PC-3 (cell line): Measurements from ENCODE around the gene STPG2. TPM values are rescaled to one million over a fixed set of nuclear protein-coding genes. Genes with fewer than 3 reads are reported as not detected.

Source experiments
- ATAC-seq: fragments of 200-7000 bp; cut with Tn5 transposase; 2 replicates; pipeline ENCODE4 v1.9.1; 2020; ENCODE audit warnings: mild to moderate bottlenecking, moderate library complexity
- BruUV-seq: library from RNA; stranded (reverse); fragments of 400-500 nt; replicated peaks from 2 replicates; lab custom pipeline; 2021; lab: Mats Ljungman, UMichigan
- CTCF ChIA-PET: fragments of 300-600 bp; sonication (Branson Sonifier 250); formaldehyde crosslinking; loops from one replicate; lab custom pipeline; 2022; ENCODE audit warnings: antibody characterized with exemption; lab: Charles Lee
- POLR2A ChIA-PET: fragments of 300-600 bp; sonication (Branson Sonifier 250); formaldehyde crosslinking; loops from one replicate; lab custom pipeline; 2022; ENCODE audit warnings: antibody characterized with exemption; ENCODE audit not compliant: unreplicated experiment; lab: Charles Lee
- DNase-seq: peaks from one replicate; pipeline ENCODE4 v3.0.0-alpha.2; 2015
- H2AFZ ChIP-seq: fragments of 300-600 bp; sonication (generic); 2 replicates; pipeline ENCODE4 v1.6.0; 2016; ENCODE audit warnings: antibody characterized with exemption, low read length
- H3F3A ChIP-seq: fragments of 300-600 bp; sonication (generic); one replicate; pipeline ENCODE4 v1.6.0; 2017; ENCODE audit warnings: antibody characterized with exemption, low read length, control low read depth, mild to moderate bottlenecking; ENCODE audit not compliant: unreplicated experiment
- H3K27ac ChIP-seq: fragments of 300-600 bp; sonication (generic); 2 replicates; pipeline ENCODE4 v1.5.1; 2016; ENCODE audit warnings: mild to moderate bottlenecking, low read length
- H3K27me3 ChIP-seq: fragments of 300-600 bp; sonication (generic); 2 replicates; pipeline ENCODE4 v1.6.1; 2016; ENCODE audit warnings: low read length, mixed read lengths
- H3K36me3 ChIP-seq: fragments of 300-600 bp; sonication (generic); 2 replicates; pipeline ENCODE4 v1.6.1; 2016; ENCODE audit warnings: low read depth, mixed run types, low read length, mixed read lengths
- H3K4me1 ChIP-seq: fragments of 300-600 bp; sonication (generic); 2 replicates; pipeline ENCODE4 v1.5.1; 2016; ENCODE audit warnings: low read length; ENCODE audit not compliant: insufficient read depth
- H3K4me2 ChIP-seq: fragments of 300-600 bp; sonication (generic); 2 replicates; pipeline ENCODE4 v1.6.0; 2016; ENCODE audit warnings: low read length
- H3K4me3 ChIP-seq: fragments of 300-600 bp; sonication (generic); 2 replicates; pipeline ENCODE4 v1.5.1; 2016; ENCODE audit warnings: mild to moderate bottlenecking, low read length, mixed read lengths
- H3K79me2 ChIP-seq: fragments of 300-600 bp; sonication (generic); 2 replicates; pipeline ENCODE4 v1.6.1; 2017; ENCODE audit warnings: low read length, mixed read lengths
- H3K9ac ChIP-seq: fragments of 300-600 bp; sonication (generic); 2 replicates; pipeline ENCODE4 v1.6.0; 2016; ENCODE audit warnings: mild to moderate bottlenecking, low read length
- H3K9me2 ChIP-seq: fragments of 300-600 bp; sonication (generic); replicated peaks from 2 replicates; pipeline ENCODE4 v1.6.1; 2016; ENCODE audit warnings: mixed run types, low read length, mixed read lengths
- H3K9me3 ChIP-seq: fragments of 300-600 bp; sonication (generic); 2 replicates; pipeline ENCODE4 v1.6.1; 2016; ENCODE audit warnings: low read length, mixed read lengths
- H4K20me1 ChIP-seq: fragments of 300-600 bp; sonication (generic); 2 replicates; pipeline ENCODE4 v1.6.1; 2016; ENCODE audit warnings: low read length, mixed read lengths
- EZH2 ChIP-seq: fragments of 300-600 bp; sonication (generic); IDR thresholded peaks from one replicate; pipeline ENCODE4 v1.6.1; 2017; ENCODE audit warnings: antibody characterized with exemption, mild to moderate bottlenecking, low read length; ENCODE audit not compliant: unreplicated experiment
- EZH2phosphoT487 ChIP-seq: fragments of 300-600 bp; sonication (generic); IDR thresholded peaks from 2 replicates; pipeline ENCODE4 v1.6.1; 2018; ENCODE audit warnings: mild to moderate bottlenecking, antibody characterized with exemption, low read length, borderline replicate concordance
- intact Hi-C: fragments of 100-400 bp; cut with micrococcal nuclease; formaldehyde crosslinking; loops from 2 replicates; pipeline ENCODE4 v1.9.0; 2023
- total RNA-seq: library from RNA; depleted of rRNA; stranded (reverse); fragments of >200 nt; gene quantifications from 2 replicates; pipeline ENCODE4 v1.2.3, GENCODE V29; 2014
- TF ChIP-seq, protein P1 (sequence below): fragments of 300-600 bp; sonication (generic); conservative IDR thresholded peaks from 2 replicates; pipeline ENCODE4 v1.5.1; 2017; ENCODE audit warnings: antibody characterized with exemption, low read depth, mild to moderate bottlenecking, low read length

The STPG2 gene
- total RNA-seq, 1 experiment from 2014 or later: not detected

DNA sequence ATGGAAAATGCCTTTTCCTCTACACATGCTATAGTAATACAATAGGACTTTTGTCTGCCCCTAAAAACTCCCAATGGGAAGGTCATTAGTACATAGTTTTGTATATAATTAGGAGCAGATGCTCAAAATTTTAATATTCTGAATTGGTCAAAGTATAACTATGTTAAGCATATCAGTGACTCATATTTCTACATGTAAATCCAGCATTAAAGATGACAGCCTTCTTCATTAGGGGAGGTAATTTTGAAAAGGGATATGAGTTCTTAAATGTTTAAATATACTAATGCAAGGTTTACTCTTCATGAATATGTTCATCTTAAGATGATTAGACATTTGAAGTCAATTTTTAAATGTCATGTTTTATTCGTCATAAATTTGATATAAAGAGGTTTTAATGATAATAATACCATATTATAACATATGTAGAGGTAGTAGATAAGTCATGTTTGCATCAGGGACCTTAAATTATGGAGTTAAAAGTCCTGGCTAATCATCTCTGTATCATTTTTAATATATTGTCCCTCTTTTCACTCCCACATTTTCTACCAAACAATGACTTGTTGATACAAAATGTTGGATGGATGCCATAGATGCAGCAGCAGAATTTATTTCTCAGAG, 218.8 kb downstream of the STPG2 start:
- no peak overlapping the region for H3K4me2 ChIP-seq
- intact Hi-C loops: no loop called here
- H3K27me3 ChIP-seq: no peaks in the 10 kb centered on the region
- H2AFZ ChIP-seq: no peak overlapping the region
- H3F3A ChIP-seq: no peaks in the 10 kb centered on the region
- no peaks in the 10 kb centered on the region for H3K9me2 ChIP-seq
- CTCF ChIA-PET: no interaction called here
- H3K36me3 ChIP-seq: no peaks in the 10 kb centered on the region
- no peak for DNase-seq
- BruUV-seq: no TSS peak
- TF ChIP-seq EZH2 (no peak), EZH2phosphoT487 (no peak)
- TF ChIP-seq, protein P1, sequence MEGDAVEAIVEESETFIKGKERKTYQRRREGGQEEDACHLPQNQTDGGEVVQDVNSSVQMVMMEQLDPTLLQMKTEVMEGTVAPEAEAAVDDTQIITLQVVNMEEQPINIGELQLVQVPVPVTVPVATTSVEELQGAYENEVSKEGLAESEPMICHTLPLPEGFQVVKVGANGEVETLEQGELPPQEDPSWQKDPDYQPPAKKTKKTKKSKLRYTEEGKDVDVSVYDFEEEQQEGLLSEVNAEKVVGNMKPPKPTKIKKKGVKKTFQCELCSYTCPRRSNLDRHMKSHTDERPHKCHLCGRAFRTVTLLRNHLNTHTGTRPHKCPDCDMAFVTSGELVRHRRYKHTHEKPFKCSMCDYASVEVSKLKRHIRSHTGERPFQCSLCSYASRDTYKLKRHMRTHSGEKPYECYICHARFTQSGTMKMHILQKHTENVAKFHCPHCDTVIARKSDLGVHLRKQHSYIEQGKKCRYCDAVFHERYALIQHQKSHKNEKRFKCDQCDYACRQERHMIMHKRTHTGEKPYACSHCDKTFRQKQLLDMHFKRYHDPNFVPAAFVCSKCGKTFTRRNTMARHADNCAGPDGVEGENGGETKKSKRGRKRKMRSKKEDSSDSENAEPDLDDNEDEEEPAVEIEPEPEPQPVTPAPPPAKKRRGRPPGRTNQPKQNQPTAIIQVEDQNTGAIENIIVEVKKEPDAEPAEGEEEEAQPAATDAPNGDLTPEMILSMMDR: no peak
- POLR2A ChIA-PET: no interaction called here
- no peak overlapping the region for H3K4me3 ChIP-seq
- H4K20me1 ChIP-seq: no peaks in the 10 kb centered on the region
- no peak for ATAC-seq
- H3K9ac ChIP-seq: no peak overlapping the region
- no peaks in the 10 kb centered on the region for H3K4me1 ChIP-seq
- H3K79me2 ChIP-seq: no peaks in the 10 kb centered on the region
- H3K9me3 ChIP-seq: no peaks in the 10 kb centered on the region
- H3K27ac ChIP-seq: no peak overlapping the region

DNA sequence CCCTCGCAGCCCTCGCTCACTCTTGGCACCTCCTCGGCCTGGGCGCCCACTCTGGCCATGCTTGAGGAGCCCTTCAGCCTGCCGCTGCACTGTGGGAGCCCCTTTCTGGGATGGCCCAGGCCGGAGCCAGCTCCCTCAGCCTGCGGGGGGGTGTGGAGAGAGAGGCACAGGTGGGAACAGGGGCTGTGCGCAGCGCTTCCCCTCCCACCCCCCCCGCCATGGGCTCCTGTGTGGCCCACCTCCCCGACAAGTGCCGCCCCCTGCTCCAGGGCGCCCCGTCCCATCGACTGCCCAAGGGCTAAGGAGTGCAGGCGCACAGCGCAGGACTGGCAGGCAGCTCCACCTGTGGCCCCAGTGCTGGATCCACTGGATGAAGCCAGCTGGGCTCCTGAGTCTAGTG, 220.2 kb downstream of the STPG2 start:
- ChIA-PET POLR2A (no interaction called here), CTCF (no interaction called here)
- Histone ChIP-seq H3K9me3 (no peaks in the 10 kb centered on the region), H2AFZ (no peak overlapping the region), H3K4me2 (no peak overlapping the region), H3K4me1 (no peaks in the 10 kb centered on the region), H3K79me2 (no peaks in the 10 kb centered on the region), H3F3A (no peaks in the 10 kb centered on the region), H4K20me1 (no peaks in the 10 kb centered on the region), H3K27me3 (no peaks in the 10 kb centered on the region), H3K4me3 (no peak overlapping the region), H3K9me2 (no peaks in the 10 kb centered on the region), H3K9ac (no peak overlapping the region), H3K27ac (no peak overlapping the region), H3K36me3 (no peaks in the 10 kb centered on the region)
- TF ChIP-seq EZH2 (no peak), EZH2phosphoT487 (no peak)
- TF ChIP-seq, protein P1: no peak
- no peak for DNase-seq
- intact Hi-C loops: no loop called here
- no TSS peak for BruUV-seq
- ATAC-seq: no peak

DNA sequence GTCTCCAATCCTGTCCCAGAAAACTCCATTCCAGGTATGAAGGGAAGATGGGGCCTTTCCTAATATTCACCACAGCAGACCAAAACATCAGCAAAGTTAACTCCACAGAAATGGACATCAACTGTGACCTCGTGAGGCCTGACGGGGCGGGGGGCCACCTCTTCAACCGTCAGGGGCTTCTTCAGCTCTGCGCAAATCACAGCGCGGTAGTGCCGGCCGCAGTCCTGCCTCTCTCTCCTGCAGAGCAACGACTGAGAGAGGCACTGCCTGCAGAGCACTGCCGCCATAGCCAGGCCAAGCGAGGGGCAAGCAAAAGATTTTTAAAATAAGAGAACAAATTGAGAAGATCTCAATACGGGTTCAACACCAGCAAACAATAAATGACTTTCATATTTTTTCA, 226.2 kb downstream of the STPG2 start:
- no peak overlapping the region for H3K4me3 ChIP-seq
- no peaks in the 10 kb centered on the region for H3F3A ChIP-seq
- no peak overlapping the region for H2AFZ ChIP-seq
- H3K9ac ChIP-seq: no peak overlapping the region
- intact Hi-C loops: loop anchor here (10.0 kb wide), 2 partner anchors 68 to 178 kb away; no protein-coding TSS in a partner anchor
- ChIA-PET CTCF (no interaction called here), POLR2A (no interaction called here)
- H3K36me3 ChIP-seq: no peaks in the 10 kb centered on the region
- no peaks in the 10 kb centered on the region for H4K20me1 ChIP-seq
- no peak for DNase-seq
- TF ChIP-seq, protein P1: no peak
- no peak for TF ChIP-seq EZH2
- TF ChIP-seq EZH2phosphoT487: no peak
- ATAC-seq: no peak
- H3K4me2 ChIP-seq: no peak overlapping the region
- no peak overlapping the region for H3K27ac ChIP-seq
- no peaks in the 10 kb centered on the region for H3K9me2 ChIP-seq
- no peaks in the 10 kb centered on the region for H3K4me1 ChIP-seq
- no peaks in the 10 kb centered on the region for H3K27me3 ChIP-seq
- H3K79me2 ChIP-seq: no peaks in the 10 kb centered on the region
- no peaks in the 10 kb centered on the region for H3K9me3 ChIP-seq
- BruUV-seq: no TSS peak
